Tibial nerve (tissue), 4 donors: ENCODE results near the gene SUGCT. TPM values are rescaled to one million over a fixed set of nuclear protein-coding genes. Genes with fewer than 3 reads are reported as not detected.

ENCODE experiments used
- DNase-seq, 2 donors: peaks; one replicate each; pipeline ENCODE4 v3.0.0-alpha.2; 2019; ENCODE audit warnings: low spot score in 2 of 2
- H3K27ac ChIP-seq, 4 donors: fragments of 200-600 bp; sonication (generic) in 3 of 4; one replicate each; pipeline ENCODE4 v1.5.1; 2017 to 2019; ENCODE audit warnings: mild to moderate bottlenecking in 1 of 4
- H3K27me3 ChIP-seq, 2 donors: fragments of 200-600 bp; sonication (generic) in 1 of 2; one replicate each; pipeline versions ENCODE4 v1.5.1 to v1.6.0; 2017 to 2019
- H3K36me3 ChIP-seq, 3 donors: fragments of 200-600 bp; sonication (generic); one replicate each; pipeline ENCODE4 v1.5.1; 2018 to 2019
- H3K4me1 ChIP-seq, 4 donors: fragments of 200-600 bp; sonication (generic) in 3 of 4; one replicate each; pipeline ENCODE4 v1.5.1; 2017 to 2019
- H3K4me3 ChIP-seq, 4 donors: fragments of 200-600 bp; sonication (generic) in 3 of 4; one replicate each; pipeline ENCODE4 v1.5.1; 2017 to 2019; ENCODE audit warnings: mild to moderate bottlenecking in 1 of 4, moderate library complexity in 1 of 4
- H3K9me3 ChIP-seq, 4 donors: fragments of 200-600 bp; sonication (generic) in 3 of 4; one replicate each; pipeline ENCODE4 v1.5.1; 2017 to 2019
- EP300 ChIP-seq, 2 donors: sonication (generic); formaldehyde crosslinking; IDR thresholded peaks; one replicate each; pipeline ENCODE4 v1.6.1; 2017; ENCODE audit warnings: antibody characterized with exemption in 2 of 2, mild to moderate bottlenecking in 1 of 2
- POLR2A ChIP-seq, 2 donors: fragments of 450-650 bp; IDR thresholded peaks; one replicate each; pipeline ENCODE4 v1.6.1; 2017; ENCODE audit warnings: antibody characterized with exemption in 2 of 2, mild to moderate bottlenecking in 2 of 2, moderate library complexity in 2 of 2
- WGBS, 2 donors: methylation state at CpG; one replicate each; pipeline ENCODE4 v1.1.5; 2018; 5-methylcytosine and 5-hydroxymethylcytosine counted together
- total RNA-seq, 4 donors: library from RNA; depleted of rRNA; stranded (reverse); fragments of >200 nt; gene quantifications; one replicate each; pipeline ENCODE4 v1.1.0, GENCODE V29; 2016
- TF ChIP-seq, protein P1 (sequence below), 5 experiments: fragments of 200-600 bp in 3 of 5; fragments of 450-650 bp in 2 of 5; sonication (generic) in 3 of 5; IDR thresholded peaks; one replicate each; pipeline ENCODE4 v1.5.1; 2016 to 2019; ENCODE audit warnings: antibody characterized with exemption in 5 of 5, mild to moderate bottlenecking in 3 of 5, moderate library complexity in 2 of 5

The SUGCT gene
- total RNA-seq, 4 donors from 2014 or later: 2.7 to 20.8 (median 6.2) TPM

- Histone ChIP-seq H3K4me1 (no peaks in the 10 kb centered on the region), H3K9me3 (no peaks in the 10 kb centered on the region), H3K4me3 (no peak overlapping the region), H3K27me3 (no peaks in the 10 kb centered on the region), H3K27ac (no peak overlapping the region), H3K36me3 (no peaks in the 10 kb centered on the region)
- TF ChIP-seq EP300 (IDR thresholded peaks at IDR 0.05) (no peak), POLR2A (IDR thresholded peaks at IDR 0.05) (no peak)
- TF ChIP-seq, protein P1, sequence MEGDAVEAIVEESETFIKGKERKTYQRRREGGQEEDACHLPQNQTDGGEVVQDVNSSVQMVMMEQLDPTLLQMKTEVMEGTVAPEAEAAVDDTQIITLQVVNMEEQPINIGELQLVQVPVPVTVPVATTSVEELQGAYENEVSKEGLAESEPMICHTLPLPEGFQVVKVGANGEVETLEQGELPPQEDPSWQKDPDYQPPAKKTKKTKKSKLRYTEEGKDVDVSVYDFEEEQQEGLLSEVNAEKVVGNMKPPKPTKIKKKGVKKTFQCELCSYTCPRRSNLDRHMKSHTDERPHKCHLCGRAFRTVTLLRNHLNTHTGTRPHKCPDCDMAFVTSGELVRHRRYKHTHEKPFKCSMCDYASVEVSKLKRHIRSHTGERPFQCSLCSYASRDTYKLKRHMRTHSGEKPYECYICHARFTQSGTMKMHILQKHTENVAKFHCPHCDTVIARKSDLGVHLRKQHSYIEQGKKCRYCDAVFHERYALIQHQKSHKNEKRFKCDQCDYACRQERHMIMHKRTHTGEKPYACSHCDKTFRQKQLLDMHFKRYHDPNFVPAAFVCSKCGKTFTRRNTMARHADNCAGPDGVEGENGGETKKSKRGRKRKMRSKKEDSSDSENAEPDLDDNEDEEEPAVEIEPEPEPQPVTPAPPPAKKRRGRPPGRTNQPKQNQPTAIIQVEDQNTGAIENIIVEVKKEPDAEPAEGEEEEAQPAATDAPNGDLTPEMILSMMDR (IDR thresholded peaks at IDR 0.05): no peak
- 73 to 76% methylated on average over 5 of the region's 5 CpGs for WGBS, 2 donors
- no peak for DNase-seq
Measured at GRCh38 chr7:40457776-40458480, 323.1 kb downstream of the SUGCT start.

GRCh38 chr7:40463446-40463845 lies 328.6 kb downstream of the SUGCT start:
- TF ChIP-seq EP300 (IDR thresholded peaks at IDR 0.05) (no peak), POLR2A (IDR thresholded peaks at IDR 0.05) (no peak)
- TF ChIP-seq, protein P1 (IDR thresholded peaks at IDR 0.05): no peak
- no peak for DNase-seq
- Histone ChIP-seq H3K27me3 (no peaks in the 10 kb centered on the region), H3K27ac (no peak overlapping the region), H3K4me3 (no peak overlapping the region), H3K9me3 (no peaks in the 10 kb centered on the region), H3K36me3 (no peaks in the 10 kb centered on the region), H3K4me1 (peaks cover 0 to 6% (median 0%) of the 10 kb centered on the region in 4 donors)
- WGBS, 2 donors: 41 to 44% methylated on average over 4 of the region's 4 CpGs

DNA sequence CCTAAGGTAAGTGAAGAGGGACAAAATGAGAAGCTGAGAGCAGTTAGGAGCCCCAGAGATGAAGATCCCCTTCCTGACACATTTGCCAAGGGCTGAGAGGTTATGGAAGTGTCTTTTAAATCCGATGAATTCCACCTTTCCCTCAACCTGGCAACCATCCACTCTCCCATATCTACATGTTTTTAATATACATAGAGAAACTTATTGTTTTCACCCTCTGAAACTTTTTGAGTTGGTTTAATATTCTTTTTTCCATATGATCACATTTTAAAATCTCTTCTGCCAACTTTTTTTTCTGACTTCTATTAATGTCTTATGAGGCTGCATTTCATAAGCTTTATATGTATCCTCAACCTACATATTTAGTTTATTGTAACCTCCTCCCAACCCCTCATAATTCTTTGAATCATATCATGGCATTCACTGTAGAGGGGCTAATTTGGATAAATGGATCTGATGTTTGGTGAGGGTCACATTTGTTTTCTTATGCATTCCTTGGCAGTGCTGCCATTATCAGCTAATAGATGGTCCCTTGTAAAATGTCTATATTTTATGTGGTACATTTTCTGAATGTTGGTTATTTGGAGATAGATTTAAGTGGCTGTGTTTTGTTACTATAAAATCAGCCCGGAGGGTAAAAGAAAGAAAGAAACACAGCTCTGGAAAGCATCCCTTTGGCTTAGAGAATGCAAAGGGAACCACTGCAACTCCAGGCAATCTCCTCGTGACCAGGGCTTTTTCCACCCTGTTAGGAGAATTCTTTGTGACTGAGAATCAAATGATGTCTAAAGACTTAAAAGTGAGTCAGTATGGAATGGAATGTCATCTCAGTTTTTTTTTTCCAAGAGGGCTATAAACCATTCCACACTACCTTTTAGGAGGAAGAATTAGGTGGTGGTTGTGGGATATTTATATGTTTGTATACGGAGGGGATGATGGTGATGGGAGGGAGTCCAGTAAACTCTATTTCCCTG lies 334.4 kb downstream of the SUGCT start:
- Histone ChIP-seq H3K36me3 (no peaks in the 10 kb centered on the region), H3K27ac (no peak overlapping the region), H3K9me3 (no peaks in the 10 kb centered on the region), H3K4me1 (no peaks in the 10 kb centered on the region), H3K27me3 (no peaks in the 10 kb centered on the region), H3K4me3 (no peak overlapping the region)
- no peak for DNase-seq
- TF ChIP-seq, protein P1 (IDR thresholded peaks at IDR 0.05): no peak
- TF ChIP-seq POLR2A (IDR thresholded peaks at IDR 0.05) (no peak), EP300 (IDR thresholded peaks at IDR 0.05) (no peak)
- WGBS, 2 donors: 51 to 59% methylated on average over 4 of the region's 4 CpGs

GRCh38 chr7:40470091-40470592 lies 335.3 kb downstream of the SUGCT start:
- Histone ChIP-seq H3K9me3 (no peaks in the 10 kb centered on the region), H3K36me3 (no peaks in the 10 kb centered on the region), H3K27me3 (no peaks in the 10 kb centered on the region), H3K27ac (no peak overlapping the region), H3K4me1 (no peaks in the 10 kb centered on the region), H3K4me3 (no peak overlapping the region)
- WGBS, 2 donors: 79 to 81% methylated on average over 6 of the region's 6 CpGs
- no peak for DNase-seq
- TF ChIP-seq, protein P1 (IDR thresholded peaks at IDR 0.05): no peak

DNA sequence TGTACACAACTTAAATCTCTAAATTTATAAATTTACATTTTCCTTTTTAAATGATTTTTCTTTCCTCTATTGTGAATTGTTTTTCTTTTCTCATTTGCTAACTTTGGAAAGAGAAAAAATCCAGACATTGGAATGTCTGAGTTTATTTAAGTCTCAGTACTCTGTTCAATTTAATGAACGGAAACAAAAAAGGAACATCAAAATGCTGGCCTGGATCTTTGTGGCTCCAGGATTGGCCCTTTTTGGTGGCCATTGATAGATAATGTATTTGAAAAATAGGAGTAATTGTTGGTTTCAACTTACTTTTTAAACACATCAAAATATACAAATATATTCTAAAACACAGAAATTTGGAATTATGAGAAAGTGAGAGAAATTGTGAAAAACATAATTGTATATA lies 336.0 kb downstream of the SUGCT start:
- DNase-seq: no peak
- no peaks in the 10 kb centered on the region for H3K27me3 ChIP-seq
- no peak overlapping the region for H3K4me3 ChIP-seq
- TF ChIP-seq EP300 (IDR thresholded peaks at IDR 0.05) (no peak), POLR2A (IDR thresholded peaks at IDR 0.05) (no peak)
- TF ChIP-seq, protein P1 (IDR thresholded peaks at IDR 0.05): no peak
- no peaks in the 10 kb centered on the region for H3K9me3 ChIP-seq
- 45 to 58% methylated on average over 1 of the region's 1 CpG for WGBS, 2 donors
- H3K4me1 ChIP-seq: no peaks in the 10 kb centered on the region
- H3K36me3 ChIP-seq: no peaks in the 10 kb centered on the region
- no peak overlapping the region for H3K27ac ChIP-seq
